Activated naive CD4-positive, alpha-beta T cell treated with Interleukin-2 at 50 U/mL for 16 hours (primary cell): ENCODE data around the gene SLC35F3.
"Not testable (repeated sequence)": the region's sequence is repeated elsewhere in the genome, so short reads cannot be mapped to it uniquely, and the experiment has no call there.

Source experiments
- DNase-seq: peaks from one replicate; pipeline ENCODE4 v3.0.0-alpha.2; 2020

SLC35F3 gene

GRCh38 chr1:234152344-234152743, 247.9 kb downstream of the SLC35F3 start:
- DNase-seq = not testable (repeated sequence)

GRCh38 chr1:234154320-234155251, 250.1 kb downstream of the SLC35F3 start:
- no peak for DNase-seq

- DNase-seq = no peak
These were observed 258.2 kb downstream of the SLC35F3 start for GRCh38 chr1:234162661-234163060.

GRCh38 chr1:234163267-234163919, 258.9 kb downstream of the SLC35F3 start:
- DNase-seq = no peak

GRCh38 chr1:234164098-234164709, 259.7 kb downstream of the SLC35F3 start:
- no peak for DNase-seq

GRCh38 chr1:234168061-234168724, 263.7 kb downstream of the SLC35F3 start:
- DNase-seq = no peak

- DNase-seq = no peak
These were observed 264.8 kb downstream of the SLC35F3 start for GRCh38 chr1:234169161-234169849.

- no peak for DNase-seq
These were observed 265.6 kb downstream of the SLC35F3 start for GRCh38 chr1:234170067-234170466.

- DNase-seq = no peak
These were observed 266.1 kb downstream of the SLC35F3 start for GRCh38 chr1:234170622-234171021.

- no peak for DNase-seq
These were observed 269.5 kb downstream of the SLC35F3 start for GRCh38 chr1:234173968-234174367.

- no peak for DNase-seq
These were observed 270.9 kb downstream of the SLC35F3 start for GRCh38 chr1:234175363-234175762.

- DNase-seq = no peak
These were observed 271.5 kb downstream of the SLC35F3 start for GRCh38 chr1:234176000-234176399.

GRCh38 chr1:234176847-234177246, 272.4 kb downstream of the SLC35F3 start:
- DNase-seq = not testable (repeated sequence)

GRCh38 chr1:234185438-234185837, 281.0 kb downstream of the SLC35F3 start:
- no peak for DNase-seq

- peak; percentile 8 for DNase-seq
These were observed 281.7 kb downstream of the SLC35F3 start for GRCh38 chr1:234186037-234186688.

GRCh38 chr1:234188454-234188792, 283.9 kb downstream of the SLC35F3 start:
- DNase-seq = no peak

- DNase-seq = no peak
These were observed 293.4 kb downstream of the SLC35F3 start for GRCh38 chr1:234197839-234198238.

- DNase-seq = no peak
These were observed 295.1 kb downstream of the SLC35F3 start for GRCh38 chr1:234199476-234200127.

GRCh38 chr1:234200566-234200965, 296.1 kb downstream of the SLC35F3 start:
- no peak for DNase-seq

- no peak for DNase-seq
These were observed 297.1 kb downstream of the SLC35F3 start for GRCh38 chr1:234201600-234201999.

GRCh38 chr1:234205966-234206365, 301.5 kb downstream of the SLC35F3 start:
- DNase-seq = no peak
